Effector memory CD8-positive, alpha-beta T cell (primary cell): ENCODE results near the gene LORICRIN.
A peak's percentile ranks its signal among the peaks of the same experiment; 100 is the strongest.

Experiments
- ATAC-seq: fragments of 150-1000 bp; cut with Tn5 transposase; replicated peaks from 2 replicates; pipeline ENCODE4 v1.10.0; 2021; ENCODE audit warnings: mild to moderate bottlenecking, moderate library complexity
- DNase-seq, 3 experiments: peaks; one replicate each; pipeline ENCODE4 v3.0.0; 2021
- H3K27ac Mint-ChIP-seq, 2 donors: one replicate each; pipeline ENCODE4 v1.8.0; 2022; ENCODE audit warnings: mild to moderate bottlenecking in 2 of 2, mixed read lengths in 2 of 2, moderate library complexity in 2 of 2
- H3K27me3 Mint-ChIP-seq, 2 donors: one replicate each; pipeline ENCODE4 v1.8.0; 2022; ENCODE audit warnings: mixed read lengths in 2 of 2
- H3K36me3 Mint-ChIP-seq: one replicate; pipeline ENCODE4 v1.8.0; 2022; ENCODE audit warnings: mild to moderate bottlenecking, moderate library complexity, mixed read lengths; ENCODE audit not compliant: insufficient read depth
- H3K4me1 Mint-ChIP-seq, 2 donors: one replicate each; pipeline ENCODE4 v1.8.0; 2022; ENCODE audit warnings: low read depth in 2 of 2, mixed read lengths in 2 of 2
- H3K4me3 Mint-ChIP-seq, 2 donors: one replicate each; pipeline ENCODE4 v1.8.0; 2022; ENCODE audit warnings: mild to moderate bottlenecking in 2 of 2, mixed read lengths in 2 of 2, moderate library complexity in 2 of 2
- H3K9me3 Mint-ChIP-seq, 2 donors: one replicate each; pipeline ENCODE4 v1.8.0; 2022; ENCODE audit warnings: mixed read lengths in 2 of 2

Gene LORICRIN

GRCh38 chr1:153292740-153293479 is 33.4 kb downstream of the LORICRIN start:
- Mint-ChIP-seq H3K27ac (no peak overlapping the region), H3K27me3 (peaks cover 32 to 42% of the 10 kb centered on the region in 2 donors), H3K4me3 (peak overlapping the region in 1 of 2 donors; percentile 64), H3K9me3 (no peaks in the 10 kb centered on the region), H3K36me3 (no peaks in the 10 kb centered on the region), H3K4me1 (peaks cover 8 to 19% of the 10 kb centered on the region in 2 donors)
- ATAC-seq (no peak), DNase-seq (no peak)

DNA sequence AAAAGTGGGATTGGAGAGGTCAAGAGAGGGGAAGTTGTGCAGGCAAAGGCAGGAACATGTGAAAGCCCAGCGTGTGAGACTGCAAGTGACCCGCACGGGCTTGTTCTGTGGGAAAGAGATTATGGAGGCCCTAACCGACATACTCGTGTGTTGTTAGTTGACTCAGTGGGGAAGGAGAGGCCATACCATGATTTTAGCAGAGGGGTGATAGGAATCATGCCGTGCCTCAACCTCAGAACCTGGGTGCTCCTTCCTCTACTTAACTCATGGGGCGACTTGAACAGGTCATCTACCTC is 33.9 kb downstream of the LORICRIN start:
- Mint-ChIP-seq H3K4me1 (peaks cover 8 to 19% of the 10 kb centered on the region in 2 donors), H3K9me3 (no peaks in the 10 kb centered on the region), H3K27ac (no peak overlapping the region), H3K4me3 (peak overlapping the region in 1 of 2 donors; percentile 64), H3K36me3 (no peaks in the 10 kb centered on the region), H3K27me3 (peaks cover 32 to 42% of the 10 kb centered on the region in 2 donors)
- no peak for DNase-seq
- ATAC-seq, result no peak

DNA sequence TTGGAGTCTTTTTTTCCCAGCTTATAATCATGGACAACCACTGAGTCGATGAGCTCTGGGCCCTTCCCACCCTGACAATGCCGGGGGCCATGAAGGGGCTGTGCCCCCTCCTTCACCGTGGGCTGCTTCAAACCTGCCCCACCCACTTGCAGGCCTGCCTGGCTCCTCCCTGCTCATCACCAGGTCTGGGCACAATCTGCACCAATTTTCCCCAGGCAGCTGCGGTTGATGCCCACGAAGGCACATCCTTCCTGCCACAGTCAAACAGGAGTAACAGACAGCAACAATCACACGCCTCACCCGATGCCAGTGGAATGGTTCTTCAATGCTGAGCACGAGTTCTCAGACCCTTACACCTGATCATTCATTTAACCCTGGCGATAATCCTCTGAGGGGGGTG is 34.4 kb downstream of the LORICRIN start:
- Mint-ChIP-seq H3K36me3 (no peaks in the 10 kb centered on the region), H3K4me3 (peak overlapping the region in 1 of 2 donors; percentile 64), H3K27ac (no peak overlapping the region), H3K9me3 (no peaks in the 10 kb centered on the region), H3K27me3 (peaks cover 32 to 38% of the 10 kb centered on the region in 2 donors), H3K4me1 (peaks cover 8 to 19% of the 10 kb centered on the region in 2 donors)
- DNase-seq (no peak), ATAC-seq (peak; percentile 41)

GRCh38 chr1:153302308-153302707 is 42.8 kb downstream of the LORICRIN start:
- Mint-ChIP-seq H3K27ac (no peak overlapping the region), H3K4me3 (no peak overlapping the region), H3K9me3 (no peaks in the 10 kb centered on the region), H3K4me1 (no peaks in the 10 kb centered on the region), H3K36me3 (no peaks in the 10 kb centered on the region), H3K27me3 (peaks cover 23 to 26% of the 10 kb centered on the region in 2 donors)
- no peak for DNase-seq
- no peak for ATAC-seq

GRCh38 chr1:153305682-153306081 is 46.2 kb downstream of the LORICRIN start:
- Mint-ChIP-seq H3K27me3 (peaks cover 37 to 50% of the 10 kb centered on the region in 2 donors), H3K9me3 (no peaks in the 10 kb centered on the region), H3K27ac (no peak overlapping the region), H3K36me3 (no peaks in the 10 kb centered on the region), H3K4me3 (no peak overlapping the region), H3K4me1 (no peaks in the 10 kb centered on the region)
- DNase-seq (no peak), ATAC-seq (no peak)

GRCh38 chr1:153306303-153307220 is 47.1 kb downstream of the LORICRIN start:
- no peak for DNase-seq
- no peaks in the 10 kb centered on the region for H3K36me3 Mint-ChIP-seq
- no peak overlapping the region for H3K4me3 Mint-ChIP-seq
- no peak for ATAC-seq
- peaks cover 39 to 54% of the 10 kb centered on the region in 2 donors for H3K27me3 Mint-ChIP-seq
- H3K4me1 Mint-ChIP-seq, result no peaks in the 10 kb centered on the region
- no peaks in the 10 kb centered on the region for H3K9me3 Mint-ChIP-seq
- no peak overlapping the region for H3K27ac Mint-ChIP-seq

DNA sequence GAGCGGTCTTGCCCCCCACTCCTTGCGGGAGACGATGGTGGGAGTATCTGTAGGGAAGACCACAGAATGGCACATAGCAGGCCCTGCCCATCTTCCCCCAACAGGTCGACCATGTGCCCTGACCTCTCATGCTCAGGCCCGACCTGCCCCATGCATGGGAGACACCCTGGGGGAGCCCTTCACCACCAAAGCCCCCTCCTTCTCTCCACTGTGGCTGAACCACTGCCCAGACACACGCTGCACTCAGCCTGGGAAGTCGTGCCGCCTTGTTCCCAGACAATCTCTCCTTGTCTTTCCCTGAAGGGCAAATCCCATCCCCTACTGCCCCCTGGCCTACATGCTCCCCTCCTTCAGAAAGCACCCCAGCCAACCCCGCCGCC is 47.7 kb downstream of the LORICRIN start:
- ATAC-seq (no peak), DNase-seq (no peak)
- H3K36me3 Mint-ChIP-seq, result no peaks in the 10 kb centered on the region
- no peaks in the 10 kb centered on the region for H3K4me1 Mint-ChIP-seq
- H3K9me3 Mint-ChIP-seq, result no peaks in the 10 kb centered on the region
- H3K27me3 Mint-ChIP-seq, result peaks cover 46 to 61% of the 10 kb centered on the region in 2 donors
- H3K4me3 Mint-ChIP-seq, result no peak overlapping the region
- no peak overlapping the region for H3K27ac Mint-ChIP-seq

GRCh38 chr1:153308540-153308939 is 49.1 kb downstream of the LORICRIN start:
- H3K27me3 Mint-ChIP-seq, result peaks cover 50 to 72% of the 10 kb centered on the region in 2 donors
- H3K4me3 Mint-ChIP-seq, result no peak overlapping the region
- no peaks in the 10 kb centered on the region for H3K9me3 Mint-ChIP-seq
- H3K27ac Mint-ChIP-seq, result no peak overlapping the region
- no peak for ATAC-seq
- no peak for DNase-seq
- H3K4me1 Mint-ChIP-seq, result no peaks in the 10 kb centered on the region
- no peaks in the 10 kb centered on the region for H3K36me3 Mint-ChIP-seq

GRCh38 chr1:153309441-153309840 is 50.0 kb downstream of the LORICRIN start:
- DNase-seq (no peak), ATAC-seq (no peak)
- peaks cover 51 to 66% of the 10 kb centered on the region in 2 donors for H3K27me3 Mint-ChIP-seq
- H3K4me1 Mint-ChIP-seq, result no peaks in the 10 kb centered on the region
- no peak overlapping the region for H3K27ac Mint-ChIP-seq
- H3K9me3 Mint-ChIP-seq, result no peaks in the 10 kb centered on the region
- H3K4me3 Mint-ChIP-seq, result no peak overlapping the region
- H3K36me3 Mint-ChIP-seq, result no peaks in the 10 kb centered on the region

- no peaks in the 10 kb centered on the region for H3K4me1 Mint-ChIP-seq
- no peak overlapping the region for H3K4me3 Mint-ChIP-seq
- ATAC-seq (no peak), DNase-seq (no peak)
- no peak overlapping the region for H3K27ac Mint-ChIP-seq
- peaks cover 55 to 66% of the 10 kb centered on the region in 2 donors for H3K27me3 Mint-ChIP-seq
- no peaks in the 10 kb centered on the region for H3K36me3 Mint-ChIP-seq
- no peaks in the 10 kb centered on the region for H3K9me3 Mint-ChIP-seq
Measured at GRCh38 chr1:153310526-153310925, 51.0 kb downstream of the LORICRIN start.
